Erythroblast (primary cell): ENCODE measurements around the gene SLC5A10.

Experiments
- DNase-seq, 2 experiments: peaks; one replicate each; lab custom pipeline; 2025; lab: John Stamatoyannopoulos, UW
- GATA1 ChIP-seq: IDR thresholded peaks from 2 replicates; pipeline ENCODE4 v1.6.1; 2011; ENCODE audit warnings: low read depth, mild to moderate bottlenecking, control low read depth, low read length, moderate library complexity
- POLR2A ChIP-seq: IDR thresholded peaks from 2 replicates; pipeline ENCODE4 v1.6.1; 2011; ENCODE audit warnings: mild to moderate bottlenecking, low read length

The SLC5A10 gene

GRCh38 chr17:18964550-18964949, 12.6 kb downstream of the SLC5A10 start:
- DNase-seq: no peak
- TF ChIP-seq POLR2A (no peak), GATA1 (no peak)

DNA sequence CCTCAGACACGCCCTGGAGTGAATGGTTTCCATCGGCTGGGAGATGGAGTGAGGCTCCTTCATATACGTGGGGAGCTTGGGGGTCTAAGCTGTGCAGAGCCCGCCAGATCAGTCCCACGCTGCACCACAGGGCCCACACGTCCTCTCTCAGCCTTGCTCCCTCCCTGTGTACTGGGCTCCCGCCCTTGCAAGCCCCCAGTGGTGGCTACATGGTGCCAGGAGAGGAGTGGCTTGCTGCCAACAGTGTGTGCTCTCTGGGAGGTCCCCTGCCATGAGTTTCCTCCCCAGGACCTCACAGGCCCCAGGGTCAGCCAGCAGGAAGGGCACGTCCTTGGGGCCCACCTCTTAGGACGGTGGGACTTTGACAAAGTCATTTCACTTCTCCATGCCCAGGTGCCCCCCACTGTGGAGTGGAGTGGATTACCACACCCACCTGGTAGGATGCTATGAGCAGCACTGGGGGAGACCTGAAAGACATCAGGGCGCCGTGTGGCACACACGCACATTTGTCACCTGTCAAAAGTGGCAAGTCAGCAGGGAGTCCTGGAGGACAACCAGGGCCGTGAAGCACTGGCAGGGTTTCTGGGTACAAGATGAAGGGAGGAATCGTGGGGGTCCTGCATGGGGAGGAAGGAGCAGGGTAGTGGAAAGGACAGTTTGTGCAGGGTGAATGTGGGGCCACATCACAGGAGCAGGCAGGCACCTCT, 13.7 kb downstream of the SLC5A10 start:
- no peak for DNase-seq
- TF ChIP-seq GATA1 (no peak), POLR2A (no peak)

- DNase-seq: no peak
- no peak for TF ChIP-seq GATA1
- TF ChIP-seq POLR2A: no peak
Observed at GRCh38 chr17:18966831-18967624, 15.1 kb downstream of the SLC5A10 start.

GRCh38 chr17:18967916-18968315, 16.0 kb downstream of the SLC5A10 start:
- no peak for DNase-seq
- TF ChIP-seq GATA1: no peak
- no peak for TF ChIP-seq POLR2A

GRCh38 chr17:18968345-18968744, 16.4 kb downstream of the SLC5A10 start:
- TF ChIP-seq POLR2A (no peak), GATA1 (no peak)
- DNase-seq: no peak

- TF ChIP-seq POLR2A (no peak), GATA1 (no peak)
- peak; percentile 12 to 48 for DNase-seq
Observed at GRCh38 chr17:18968945-18969887, 17.3 kb downstream of the SLC5A10 start.

DNA sequence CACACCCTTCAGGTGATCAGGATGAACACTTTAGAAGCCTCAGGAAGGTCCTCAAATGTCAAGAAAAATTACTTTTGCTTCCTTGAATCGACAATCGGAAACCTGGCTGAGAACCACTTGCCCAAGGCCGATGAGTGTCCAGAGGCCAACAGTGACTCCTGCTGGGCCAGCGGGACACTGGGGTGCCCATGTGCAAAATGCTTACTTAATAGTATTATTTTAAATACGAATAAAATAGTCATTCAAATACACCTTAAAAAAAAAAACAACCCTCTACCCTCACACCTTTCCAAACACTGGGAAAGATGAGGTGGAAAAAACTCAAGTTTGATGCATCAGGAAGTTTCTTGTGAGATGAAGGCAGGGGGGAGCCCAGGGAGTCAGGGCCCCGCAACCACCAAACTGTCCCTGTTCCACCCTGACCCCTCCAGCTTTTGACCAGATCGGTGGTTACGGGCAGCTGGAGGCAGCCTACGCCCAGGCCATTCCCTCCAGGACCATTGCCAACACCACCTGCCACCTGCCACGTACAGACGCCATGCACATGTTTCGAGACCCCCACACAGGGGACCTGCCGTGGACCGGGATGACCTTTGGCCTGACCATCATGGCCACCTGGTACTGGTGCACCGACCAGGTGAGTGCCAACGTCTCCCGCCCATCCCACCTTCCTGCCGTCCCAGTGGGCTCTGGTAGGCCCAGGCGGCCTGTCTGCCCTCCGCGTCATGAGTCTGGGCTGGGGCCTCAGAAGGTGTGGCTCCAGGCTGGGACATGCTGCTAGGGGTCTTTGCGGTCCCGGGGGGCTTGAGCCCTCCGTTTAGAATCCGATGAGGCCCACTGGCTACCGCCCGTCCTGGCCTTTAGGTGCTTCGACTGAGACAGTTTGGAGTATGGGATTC, 18.9 kb downstream of the SLC5A10 start:
- TF ChIP-seq GATA1: no peak
- TF ChIP-seq POLR2A: no peak
- DNase-seq: no peak

DNA sequence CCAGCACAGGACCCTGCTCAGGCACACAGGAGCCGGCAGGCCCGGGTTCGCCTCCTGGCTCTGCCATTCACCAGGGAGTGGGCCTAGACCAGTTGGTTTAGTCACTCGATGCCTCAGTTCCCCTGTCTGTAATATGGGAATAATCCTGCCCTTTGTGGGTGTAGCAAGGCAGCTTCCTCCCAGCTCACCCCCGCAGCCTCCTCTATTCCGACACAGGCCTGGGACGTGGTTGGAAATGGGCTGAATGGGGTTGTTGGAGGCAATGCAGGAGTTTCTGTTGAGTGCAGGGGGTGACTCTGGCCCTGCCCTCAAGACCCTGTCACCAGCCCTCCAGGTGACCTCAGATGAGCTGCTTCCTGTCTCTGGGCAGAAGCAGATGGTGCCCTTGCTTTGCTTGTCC, 19.8 kb downstream of the SLC5A10 start:
- TF ChIP-seq POLR2A (no peak), GATA1 (no peak)
- no peak for DNase-seq

- no peak for TF ChIP-seq GATA1
- no peak for TF ChIP-seq POLR2A
- no peak for DNase-seq
Observed at GRCh38 chr17:18974407-18975149, 22.6 kb downstream of the SLC5A10 start.

- no peak for TF ChIP-seq GATA1
- TF ChIP-seq POLR2A: no peak
- DNase-seq: no peak
Observed at GRCh38 chr17:18975597-18975996, 23.6 kb downstream of the SLC5A10 start.

DNA sequence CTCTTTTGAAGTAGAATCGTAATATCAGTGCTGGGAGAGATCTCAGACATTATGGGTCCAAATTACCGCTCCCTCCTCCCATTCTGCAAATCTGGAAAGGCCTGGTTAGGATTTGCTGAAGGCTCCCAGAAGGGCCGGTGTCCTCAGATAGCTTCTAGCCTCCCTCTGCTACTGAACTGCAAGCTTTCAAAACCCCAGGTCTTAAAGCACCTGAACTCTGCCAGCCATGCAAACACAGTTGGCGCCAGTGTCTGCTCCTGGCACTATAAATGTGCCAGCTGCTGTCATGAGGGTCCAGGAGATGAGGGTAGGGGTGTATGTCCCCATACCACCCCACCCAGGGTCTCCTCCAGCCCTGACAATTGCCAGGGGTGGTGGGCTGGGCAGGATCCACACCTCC, 24.2 kb downstream of the SLC5A10 start:
- no peak for DNase-seq
- TF ChIP-seq GATA1 (no peak), POLR2A (no peak)

- DNase-seq: no peak
- TF ChIP-seq POLR2A (no peak), GATA1 (no peak)
Observed at GRCh38 chr17:18977021-18977420, 25.1 kb downstream of the SLC5A10 start.
